GM12892 (cell line): ENCODE results near the gene SREBF1.

Experiments used
- POLR2A ChIP-seq: IDR thresholded peaks from 2 replicates; pipeline ENCODE4 v1.6.1; 2011; ENCODE audit warnings: low read depth, low read length, control low read depth
- POLR2AphosphoS5 ChIP-seq: IDR thresholded peaks from 2 replicates; pipeline ENCODE4 v1.6.1; 2011; ENCODE audit warnings: low read depth, low read length, control low read depth
- TAF1 ChIP-seq: IDR thresholded peaks from 2 replicates; pipeline ENCODE4 v1.6.1; 2011; ENCODE audit warnings: low read depth, mild to moderate bottlenecking, control low read depth, low read length, borderline replicate concordance

DNA sequence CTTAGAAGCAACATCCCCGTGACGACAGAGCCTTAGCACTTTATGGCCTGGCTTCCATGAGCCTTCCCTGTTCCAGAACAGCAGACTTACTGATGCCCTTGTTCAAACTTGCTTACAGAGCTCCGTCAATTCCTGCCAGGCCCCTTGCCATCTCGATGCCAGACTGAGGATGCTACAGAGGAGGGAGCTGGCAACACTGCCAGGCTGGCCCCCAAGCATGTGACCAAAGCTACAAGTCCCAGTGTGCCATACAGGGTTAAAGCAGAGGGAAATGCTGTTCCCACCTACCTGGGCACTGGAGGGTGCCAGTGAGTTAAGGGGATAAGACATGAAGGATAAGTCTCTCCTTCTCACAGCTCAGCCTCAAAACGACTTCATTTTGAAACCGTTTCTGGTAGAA, 33.5 kb upstream of the SREBF1 start:
- TF ChIP-seq TAF1 (no peak), POLR2A (no peak), POLR2AphosphoS5 (no peak)
